ENCODE data around the gene DACH1.

Gene DACH1

DNA sequence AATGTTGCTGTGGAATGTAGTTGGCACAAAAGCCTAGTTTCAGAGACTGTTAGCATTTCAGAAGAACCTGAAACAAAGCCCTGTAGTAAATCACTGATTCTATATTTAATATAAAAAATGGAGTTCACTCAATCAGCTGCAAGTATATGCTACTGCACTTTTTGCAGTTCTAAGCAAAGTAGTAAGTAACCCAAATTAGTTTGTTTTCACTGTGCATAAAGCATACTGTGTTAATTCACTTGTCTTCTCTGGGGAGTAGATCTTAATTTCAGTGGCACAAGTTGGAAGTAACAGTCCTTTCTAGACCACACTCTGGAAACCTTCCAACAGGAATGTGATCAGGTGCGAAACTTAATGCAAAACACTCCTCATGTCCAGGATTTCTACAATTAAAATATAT, 139.3 kb downstream of the DACH1 start:
- TF ChIP-seq ZFX (IDR thresholded peaks at IDR 0.05) = no peak
- TF ChIP-seq, protein P1, sequence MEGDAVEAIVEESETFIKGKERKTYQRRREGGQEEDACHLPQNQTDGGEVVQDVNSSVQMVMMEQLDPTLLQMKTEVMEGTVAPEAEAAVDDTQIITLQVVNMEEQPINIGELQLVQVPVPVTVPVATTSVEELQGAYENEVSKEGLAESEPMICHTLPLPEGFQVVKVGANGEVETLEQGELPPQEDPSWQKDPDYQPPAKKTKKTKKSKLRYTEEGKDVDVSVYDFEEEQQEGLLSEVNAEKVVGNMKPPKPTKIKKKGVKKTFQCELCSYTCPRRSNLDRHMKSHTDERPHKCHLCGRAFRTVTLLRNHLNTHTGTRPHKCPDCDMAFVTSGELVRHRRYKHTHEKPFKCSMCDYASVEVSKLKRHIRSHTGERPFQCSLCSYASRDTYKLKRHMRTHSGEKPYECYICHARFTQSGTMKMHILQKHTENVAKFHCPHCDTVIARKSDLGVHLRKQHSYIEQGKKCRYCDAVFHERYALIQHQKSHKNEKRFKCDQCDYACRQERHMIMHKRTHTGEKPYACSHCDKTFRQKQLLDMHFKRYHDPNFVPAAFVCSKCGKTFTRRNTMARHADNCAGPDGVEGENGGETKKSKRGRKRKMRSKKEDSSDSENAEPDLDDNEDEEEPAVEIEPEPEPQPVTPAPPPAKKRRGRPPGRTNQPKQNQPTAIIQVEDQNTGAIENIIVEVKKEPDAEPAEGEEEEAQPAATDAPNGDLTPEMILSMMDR (conservative IDR thresholded peaks at IDR 0.05) = no peak
- no peak overlapping the region for H3K27ac ChIP-seq

DNA sequence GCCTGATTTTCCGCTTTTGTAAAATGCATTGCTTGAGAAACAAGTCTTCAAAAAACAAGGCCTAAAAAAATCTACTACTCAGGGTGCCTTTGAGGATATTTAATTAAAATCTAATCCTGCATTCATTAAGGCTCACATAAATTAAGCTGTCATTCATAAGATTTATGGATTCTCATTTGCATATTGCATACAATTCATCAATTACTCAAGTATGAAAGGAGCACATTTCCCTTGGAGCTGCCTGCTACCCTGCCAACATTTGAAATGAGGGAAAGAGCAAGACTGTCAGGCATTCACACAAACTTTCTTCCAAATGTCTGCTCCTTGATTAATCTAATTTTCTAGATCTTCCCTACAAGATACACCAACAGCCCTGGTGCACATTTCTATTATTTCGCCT, 140.0 kb downstream of the DACH1 start:
- H3K27ac ChIP-seq = no peak overlapping the region
- TF ChIP-seq ZFX (IDR thresholded peaks at IDR 0.05) = no peak
- TF ChIP-seq, protein P1 (conservative IDR thresholded peaks at IDR 0.05) = no peak

DNA sequence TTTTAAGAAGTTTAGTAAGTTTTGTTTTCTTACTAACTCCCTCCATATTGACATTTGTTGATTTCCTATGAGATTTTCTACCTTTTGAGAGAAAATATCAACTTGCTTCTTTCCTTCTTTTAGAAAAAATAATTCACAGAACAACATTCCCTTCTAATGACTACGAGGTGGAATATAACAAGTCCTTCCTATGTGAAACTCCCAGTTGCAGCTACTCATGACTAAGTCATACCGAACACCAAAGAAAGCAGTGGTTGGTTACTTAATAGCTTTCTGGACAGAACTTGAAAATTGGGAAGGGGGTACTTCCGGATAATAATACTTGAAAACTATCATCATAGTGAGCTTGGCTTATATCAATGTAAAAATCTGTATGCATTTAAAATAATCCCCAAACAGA, 144.8 kb downstream of the DACH1 start:
- TF ChIP-seq ZFX (IDR thresholded peaks at IDR 0.05) = no peak
- TF ChIP-seq, protein P1 (conservative IDR thresholded peaks at IDR 0.05) = no peak
- H3K27ac ChIP-seq = no peak overlapping the region

- no peak for TF ChIP-seq ZFX (IDR thresholded peaks at IDR 0.05)
- TF ChIP-seq, protein P1 (conservative IDR thresholded peaks at IDR 0.05) = no peak
- H3K27ac ChIP-seq = no peak overlapping the region
These were observed 145.9 kb downstream of the DACH1 start for GRCh38 chr13:71721104-71721503.

GRCh38 chr13:71718931-71719330, 148.1 kb downstream of the DACH1 start:
- no peak overlapping the region for H3K27ac ChIP-seq
- TF ChIP-seq, protein P1 (conservative IDR thresholded peaks at IDR 0.05) = no peak
- no peak for TF ChIP-seq ZFX (IDR thresholded peaks at IDR 0.05)

- H3K27ac ChIP-seq = no peak overlapping the region
- no peak for TF ChIP-seq ZFX (IDR thresholded peaks at IDR 0.05)
- TF ChIP-seq, protein P1 (conservative IDR thresholded peaks at IDR 0.05) = no peak
These were observed 152.1 kb downstream of the DACH1 start for GRCh38 chr13:71714802-71715375.

GRCh38 chr13:71712988-71713653, 153.9 kb downstream of the DACH1 start:
- H3K27ac ChIP-seq = no peak overlapping the region
- no peak for TF ChIP-seq ZFX (IDR thresholded peaks at IDR 0.05)
- TF ChIP-seq, protein P1 (conservative IDR thresholded peaks at IDR 0.05) = no peak
